RWPE1 (cell line): ENCODE results near the gene PHTF2.

Source experiments
- CTCF ChIA-PET: fragments of 350-600 bp; sonication (Branson Sonifier 250); formaldehyde crosslinking; extraction: SDS; loops from one replicate; lab custom pipeline; 2021; lab: Yijun Ruan, JAX
- POLR2A ChIA-PET: fragments of 400-600 bp; formaldehyde crosslinking; extraction: SDS; loops from one replicate; lab custom pipeline; 2020; ENCODE audit warnings: antibody characterized with exemption; ENCODE audit not compliant: low non-redundant PET; lab: Yijun Ruan, JAX
- DNase-seq: peaks from one replicate; pipeline ENCODE4 v3.0.0; 2012; ENCODE audit warnings: low spot score
- H3K27ac ChIP-seq: fragments of 450-650 bp; 2 replicates; pipeline ENCODE4 v1.5.1; 2017
- TF ChIP-seq, protein P1 (sequence below): fragments of 450-650 bp; conservative IDR thresholded peaks from 2 replicates; pipeline ENCODE4 v1.5.1; 2017; ENCODE audit warnings: low read depth, mild to moderate bottlenecking

The PHTF2 gene

GRCh38 chr7:77791336-77791735, 7.2 kb upstream of the PHTF2 start:
- POLR2A ChIA-PET = no interaction called here
- CTCF ChIA-PET = no interaction called here
- TF ChIP-seq, protein P1, sequence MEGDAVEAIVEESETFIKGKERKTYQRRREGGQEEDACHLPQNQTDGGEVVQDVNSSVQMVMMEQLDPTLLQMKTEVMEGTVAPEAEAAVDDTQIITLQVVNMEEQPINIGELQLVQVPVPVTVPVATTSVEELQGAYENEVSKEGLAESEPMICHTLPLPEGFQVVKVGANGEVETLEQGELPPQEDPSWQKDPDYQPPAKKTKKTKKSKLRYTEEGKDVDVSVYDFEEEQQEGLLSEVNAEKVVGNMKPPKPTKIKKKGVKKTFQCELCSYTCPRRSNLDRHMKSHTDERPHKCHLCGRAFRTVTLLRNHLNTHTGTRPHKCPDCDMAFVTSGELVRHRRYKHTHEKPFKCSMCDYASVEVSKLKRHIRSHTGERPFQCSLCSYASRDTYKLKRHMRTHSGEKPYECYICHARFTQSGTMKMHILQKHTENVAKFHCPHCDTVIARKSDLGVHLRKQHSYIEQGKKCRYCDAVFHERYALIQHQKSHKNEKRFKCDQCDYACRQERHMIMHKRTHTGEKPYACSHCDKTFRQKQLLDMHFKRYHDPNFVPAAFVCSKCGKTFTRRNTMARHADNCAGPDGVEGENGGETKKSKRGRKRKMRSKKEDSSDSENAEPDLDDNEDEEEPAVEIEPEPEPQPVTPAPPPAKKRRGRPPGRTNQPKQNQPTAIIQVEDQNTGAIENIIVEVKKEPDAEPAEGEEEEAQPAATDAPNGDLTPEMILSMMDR = no peak
- no peak overlapping the region for H3K27ac ChIP-seq
- DNase-seq = no peak

GRCh38 chr7:77791956-77792355, 6.6 kb upstream of the PHTF2 start:
- no peak overlapping the region for H3K27ac ChIP-seq
- CTCF ChIA-PET = no interaction called here
- DNase-seq = no peak
- POLR2A ChIA-PET = no interaction called here
- TF ChIP-seq, protein P1 = no peak

- no peak for DNase-seq
- CTCF ChIA-PET = no interaction called here
- POLR2A ChIA-PET = no interaction called here
- TF ChIP-seq, protein P1 = no peak
- no peak overlapping the region for H3K27ac ChIP-seq
Measured at GRCh38 chr7:77794000-77794399, 4.6 kb upstream of the PHTF2 start.

DNA sequence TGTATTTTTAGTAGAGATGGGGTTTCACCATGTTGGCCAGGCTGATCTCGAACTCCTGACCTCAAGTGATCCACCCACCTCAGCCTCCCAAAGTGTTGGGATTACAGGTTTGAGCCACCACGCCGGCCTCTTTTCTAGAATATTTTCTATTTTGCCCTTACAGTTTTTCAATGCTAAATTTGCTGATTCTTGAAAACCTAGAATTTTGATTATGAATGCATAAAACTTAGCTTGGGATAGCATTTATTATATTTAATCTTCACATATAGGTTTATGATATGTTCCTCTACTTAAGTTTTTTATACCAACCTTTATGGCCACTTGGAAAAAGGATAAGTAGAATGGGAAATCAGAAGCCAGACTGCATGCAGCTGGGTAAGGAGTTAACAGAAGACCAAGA, 2.5 kb upstream of the PHTF2 start:
- no peak for DNase-seq
- no peak overlapping the region for H3K27ac ChIP-seq
- CTCF ChIA-PET = interaction anchor here (0.6 kb wide), 2 partner anchors 138 to 153 kb away, joined by 3 read pairs; no protein-coding TSS in a partner anchor
- POLR2A ChIA-PET = no interaction called here
- TF ChIP-seq, protein P1 = no peak

DNA sequence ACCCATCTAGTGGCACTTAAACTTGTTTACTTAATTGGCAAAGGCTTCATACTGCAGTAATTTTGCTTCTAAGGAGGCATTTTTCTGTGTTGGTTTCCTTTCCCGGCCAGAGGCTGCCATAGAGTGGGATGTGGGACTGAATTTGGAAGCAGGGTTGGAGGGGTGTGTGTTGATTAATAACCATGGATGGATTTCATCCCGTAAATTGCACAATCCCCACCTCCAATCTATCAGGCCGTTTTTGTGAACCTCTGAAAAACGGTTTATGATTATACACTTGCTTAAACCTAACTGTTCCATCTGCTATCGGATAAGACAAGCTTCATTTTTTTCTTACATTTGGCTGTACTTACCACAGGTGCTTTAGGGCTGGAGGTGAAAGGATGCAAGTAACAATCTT, 1.6 kb upstream of the PHTF2 start:
- no peak for DNase-seq
- POLR2A ChIA-PET = no interaction called here
- CTCF ChIA-PET = no interaction called here
- TF ChIP-seq, protein P1 = no peak
- no peak overlapping the region for H3K27ac ChIP-seq

DNA sequence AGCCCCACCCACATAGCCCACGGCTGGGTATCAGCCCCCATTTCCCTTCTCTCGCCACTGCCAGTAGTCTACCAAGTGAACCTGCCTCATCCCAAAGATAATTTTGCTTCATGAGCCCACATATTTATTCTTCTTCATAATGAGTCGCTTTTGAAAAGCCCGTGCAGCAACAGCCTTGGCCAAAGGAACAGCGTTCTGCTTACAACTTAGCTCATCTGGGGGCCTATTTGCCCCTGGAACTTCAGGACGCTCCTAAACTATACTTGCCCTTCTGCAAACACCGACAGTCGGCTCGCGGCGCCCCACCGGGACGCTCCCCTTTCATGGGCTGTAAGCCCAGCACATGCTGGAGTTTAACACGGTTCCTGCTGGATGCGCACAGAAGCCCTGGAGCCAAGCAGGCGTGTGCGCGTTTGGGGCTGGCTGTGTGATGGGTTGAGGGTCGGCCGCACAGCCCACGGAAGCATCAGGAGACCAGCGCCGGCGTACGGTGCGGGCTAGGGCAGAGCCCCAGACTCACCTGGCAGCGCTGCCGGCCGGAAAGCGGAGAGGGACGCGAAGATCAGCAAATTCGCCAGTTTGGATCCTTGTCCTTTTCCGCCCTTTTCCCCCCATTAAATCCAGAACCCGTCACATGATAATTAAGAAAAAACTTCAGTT, 709 bp upstream of the PHTF2 start:
- ChIA-PET POLR2A (no interaction called here), CTCF (interaction anchor here (1.0 kb wide), 1 partner anchor 38 kb away, joined by 6 read pairs; no protein-coding TSS in a partner anchor)
- TF ChIP-seq, protein P1 = no peak
- DNase-seq = peak; percentile 33
- H3K27ac ChIP-seq = peak overlapping the region; percentile 90
